ENCODE results near the gene SLC7A6OS.

SLC7A6OS gene

GRCh38 chr16:68298907-68299561 lies 11.7 kb downstream of the SLC7A6OS start:
- POLR2A ChIA-PET = interaction anchor here (0.8 to 3.4 kb wide), 5 partner anchors 11 to 54 kb away, joined by 3 to 20 read pairs (median 4); partner anchors contain the start of genes PLA2G15, PRMT7, SLC7A6 and SLC7A6OS
- TF ChIP-seq CTCF (IDR thresholded peaks at IDR 0.05; ENCODE audit: insufficient read depth, low read length, missing control alignments) = no peak
- no peak overlapping the region for H3K4me3 ChIP-seq (ENCODE audit: low read depth, low read length)
- CTCF ChIA-PET = interaction anchor here (1.2 to 4.0 kb wide), 3 partner anchors 10 to 36 kb away, joined by 3 to 46 read pairs (median 11); partner anchors contain the start of genes PRMT7, SLC7A6 and SLC7A6OS
- peak; percentile 46 for DNase-seq (ENCODE audit: low read depth, low spot score)

- DNase-seq (ENCODE audit: low read depth, low spot score) = no peak
- ChIA-PET POLR2A (interaction anchor here (1.9 to 3.4 kb wide), 2 partner anchors 12 to 35 kb away, joined by 9 to 20 read pairs; partner anchors contain the start of genes PRMT7, SLC7A6 and SLC7A6OS), CTCF (interaction anchor here (1.9 to 4.0 kb wide), 3 partner anchors 9 to 36 kb away, joined by 6 to 46 read pairs (median 11); partner anchors contain the start of gene SLC7A6)
- TF ChIP-seq CTCF (IDR thresholded peaks at IDR 0.05; ENCODE audit: insufficient read depth, low read length, missing control alignments) = no peak
- no peak overlapping the region for H3K4me3 ChIP-seq (ENCODE audit: low read depth, low read length)
These were observed 12.4 kb downstream of the SLC7A6OS start for GRCh38 chr16:68298312-68298711.

GRCh38 chr16:68297908-68298307 lies 12.8 kb downstream of the SLC7A6OS start:
- POLR2A ChIA-PET = interaction anchor here (3.4 kb wide), 1 partner anchor 34 kb away, joined by 20 read pairs; the partner anchor contains the start of gene SLC7A6
- CTCF ChIA-PET = interaction anchor here (0.9 to 4.0 kb wide), 4 partner anchors 9 to 35 kb away, joined by 4 to 46 read pairs (median 8); partner anchors contain the start of gene SLC7A6
- TF ChIP-seq CTCF (IDR thresholded peaks at IDR 0.05; ENCODE audit: insufficient read depth, low read length, missing control alignments) = no peak
- no peak overlapping the region for H3K4me3 ChIP-seq (ENCODE audit: low read depth, low read length)
- no peak for DNase-seq (ENCODE audit: low read depth, low spot score)

- H3K4me3 ChIP-seq (ENCODE audit: low read depth, low read length) = no peak overlapping the region
- no peak for DNase-seq (ENCODE audit: low read depth, low spot score)
- ChIA-PET POLR2A (interaction anchor here (1.0 to 1.3 kb wide), 2 partner anchors 14 to 31 kb away, joined by 3 read pairs; partner anchors contain the start of genes PRMT7 and SLC7A6OS), CTCF (interaction anchor here (2.2 to 4.4 kb wide), 2 partner anchors 13 to 34 kb away, joined by 6 to 34 read pairs; partner anchors contain the start of gene SLC7A6)
- no peak for TF ChIP-seq CTCF (IDR thresholded peaks at IDR 0.05; ENCODE audit: insufficient read depth, low read length, missing control alignments)
These were observed 14.1 kb downstream of the SLC7A6OS start for GRCh38 chr16:68296693-68297092.

GRCh38 chr16:68296291-68296690 lies 14.5 kb downstream of the SLC7A6OS start:
- no peak for DNase-seq (ENCODE audit: low read depth, low spot score)
- POLR2A ChIA-PET = interaction anchor here (1.0 to 1.3 kb wide), 2 partner anchors 14 to 31 kb away, joined by 3 read pairs; partner anchors contain the start of genes PRMT7 and SLC7A6OS
- no peak for TF ChIP-seq CTCF (IDR thresholded peaks at IDR 0.05; ENCODE audit: insufficient read depth, low read length, missing control alignments)
- H3K4me3 ChIP-seq (ENCODE audit: low read depth, low read length) = no peak overlapping the region
- CTCF ChIA-PET = interaction anchor here (2.2 to 4.4 kb wide), 2 partner anchors 13 to 34 kb away, joined by 6 to 34 read pairs; partner anchors contain the start of gene SLC7A6

GRCh38 chr16:68292425-68292824 lies 18.3 kb downstream of the SLC7A6OS start:
- TF ChIP-seq CTCF (IDR thresholded peaks at IDR 0.05; ENCODE audit: insufficient read depth, low read length, missing control alignments) = no peak
- ChIA-PET CTCF (interaction anchor here (1.4 to 5.0 kb wide), 2 partner anchors 8 to 30 kb away, joined by 6 to 44 read pairs (median 34); partner anchors contain the start of gene SLC7A6), POLR2A (interaction anchor here (0.9 kb wide), 1 partner anchor 12 kb away, joined by 3 read pairs; no protein-coding TSS in a partner anchor)
- H3K4me3 ChIP-seq (ENCODE audit: low read depth, low read length) = no peak overlapping the region
- no peak for DNase-seq (ENCODE audit: low read depth, low spot score)

Data from AG04449 (cell line).